Suprapubic skin (tissue), 4 donors: Measurements from ENCODE around the gene TMEM150A. TPM values are rescaled to one million over a fixed set of nuclear protein-coding genes. Genes with fewer than 3 reads are reported as not detected.
A peak's percentile ranks its signal among the peaks of the same experiment; 100 is the strongest.

Experiments
- DNase-seq, 2 donors: peaks; one replicate each; pipeline ENCODE4 v3.0.0-alpha.2; 2019; ENCODE audit warnings: low spot score in 2 of 2
- H3K27ac ChIP-seq: fragments of 200-600 bp; sonication (generic); one replicate; pipeline ENCODE4 v1.5.1; 2019
- H3K27me3 ChIP-seq: fragments of 200-600 bp; sonication (generic); one replicate; pipeline ENCODE4 v1.5.1; 2019
- H3K36me3 ChIP-seq: fragments of 200-600 bp; sonication (generic); one replicate; pipeline ENCODE4 v1.5.1; 2019
- H3K4me1 ChIP-seq: fragments of 200-600 bp; sonication (generic); one replicate; pipeline ENCODE4 v1.5.1; 2019
- H3K4me3 ChIP-seq: fragments of 200-600 bp; sonication (generic); one replicate; pipeline ENCODE4 v1.5.1; 2019; ENCODE audit warnings: mild to moderate bottlenecking
- H3K9me3 ChIP-seq: fragments of 200-600 bp; sonication (generic); one replicate; pipeline ENCODE4 v1.5.1; 2019
- EP300 ChIP-seq: sonication (generic); formaldehyde crosslinking; IDR thresholded peaks from one replicate; pipeline ENCODE4 v1.6.1; 2017; ENCODE audit warnings: antibody characterized with exemption
- POLR2A ChIP-seq, 2 donors: fragments of 450-650 bp; IDR thresholded peaks; one replicate each; pipeline ENCODE4 v1.6.1; 2017; ENCODE audit warnings: antibody characterized with exemption in 2 of 2, mild to moderate bottlenecking in 2 of 2, moderate library complexity in 2 of 2
- POLR2AphosphoS5 ChIP-seq, 3 donors: sonication (generic); formaldehyde crosslinking; IDR thresholded peaks; one replicate each; pipeline ENCODE4 v1.6.1; 2017; ENCODE audit warnings: antibody characterized with exemption in 3 of 3
- WGBS: methylation state at CpG from one replicate; pipeline ENCODE4 v1.1.5; 2018; 5-methylcytosine and 5-hydroxymethylcytosine counted together
- total RNA-seq, 4 donors: library from RNA; depleted of rRNA; stranded (reverse); fragments of >200 nt; gene quantifications; one replicate each; pipeline ENCODE4 v1.1.0, GENCODE V29; 2016
- TF ChIP-seq, protein P1 (sequence below), 2 donors: fragments of 200-600 bp in 1 of 2; fragments of 450-650 bp in 1 of 2; sonication (generic) in 1 of 2; IDR thresholded peaks; one replicate each; pipeline ENCODE4 v1.5.1; 2016 to 2019; ENCODE audit warnings: antibody characterized with exemption in 2 of 2, mild to moderate bottlenecking in 1 of 2, moderate library complexity in 1 of 2

Gene TMEM150A
- total RNA-seq, 4 donors from 2014 or later = 13.1 to 15.0 (median 14.1) TPM

DNA sequence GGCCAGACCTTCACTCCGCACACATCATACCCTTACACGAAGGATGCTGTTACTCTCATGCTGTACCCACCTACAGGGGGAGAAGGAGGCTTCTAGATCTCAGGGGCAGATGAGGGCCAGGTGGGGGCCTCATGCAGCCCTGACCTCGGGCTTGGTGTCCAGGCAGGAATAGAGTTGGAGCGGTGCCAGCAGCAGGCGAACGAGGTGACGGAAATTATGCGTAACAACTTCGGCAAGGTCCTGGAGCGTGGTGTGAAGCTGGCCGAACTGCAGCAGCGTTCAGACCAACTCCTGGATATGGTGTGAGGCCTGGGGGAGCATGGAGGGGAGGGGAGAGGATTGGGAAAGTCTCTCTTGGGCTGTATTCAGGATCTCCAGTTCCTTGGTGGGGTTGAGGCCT is 10.9 kb downstream of the TMEM150A start:
- Histone ChIP-seq H3K4me1 (peaks cover 70% of the 10 kb centered on the region), H3K27me3 (no peaks in the 10 kb centered on the region), H3K4me3 (no peak overlapping the region), H3K27ac (peak overlapping the region; percentile 84), H3K36me3 (no peaks in the 10 kb centered on the region), H3K9me3 (no peaks in the 10 kb centered on the region)
- no peak for DNase-seq
- TF ChIP-seq, protein P1, sequence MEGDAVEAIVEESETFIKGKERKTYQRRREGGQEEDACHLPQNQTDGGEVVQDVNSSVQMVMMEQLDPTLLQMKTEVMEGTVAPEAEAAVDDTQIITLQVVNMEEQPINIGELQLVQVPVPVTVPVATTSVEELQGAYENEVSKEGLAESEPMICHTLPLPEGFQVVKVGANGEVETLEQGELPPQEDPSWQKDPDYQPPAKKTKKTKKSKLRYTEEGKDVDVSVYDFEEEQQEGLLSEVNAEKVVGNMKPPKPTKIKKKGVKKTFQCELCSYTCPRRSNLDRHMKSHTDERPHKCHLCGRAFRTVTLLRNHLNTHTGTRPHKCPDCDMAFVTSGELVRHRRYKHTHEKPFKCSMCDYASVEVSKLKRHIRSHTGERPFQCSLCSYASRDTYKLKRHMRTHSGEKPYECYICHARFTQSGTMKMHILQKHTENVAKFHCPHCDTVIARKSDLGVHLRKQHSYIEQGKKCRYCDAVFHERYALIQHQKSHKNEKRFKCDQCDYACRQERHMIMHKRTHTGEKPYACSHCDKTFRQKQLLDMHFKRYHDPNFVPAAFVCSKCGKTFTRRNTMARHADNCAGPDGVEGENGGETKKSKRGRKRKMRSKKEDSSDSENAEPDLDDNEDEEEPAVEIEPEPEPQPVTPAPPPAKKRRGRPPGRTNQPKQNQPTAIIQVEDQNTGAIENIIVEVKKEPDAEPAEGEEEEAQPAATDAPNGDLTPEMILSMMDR (IDR thresholded peaks at IDR 0.05) = no peak
- no peak for TF ChIP-seq POLR2A (IDR thresholded peaks at IDR 0.05)
- no peak for TF ChIP-seq EP300
- no peak for TF ChIP-seq POLR2AphosphoS5 (IDR thresholded peaks at IDR 0.05)
- WGBS = 85% methylated on average over 11 of the region's 12 CpGs

DNA sequence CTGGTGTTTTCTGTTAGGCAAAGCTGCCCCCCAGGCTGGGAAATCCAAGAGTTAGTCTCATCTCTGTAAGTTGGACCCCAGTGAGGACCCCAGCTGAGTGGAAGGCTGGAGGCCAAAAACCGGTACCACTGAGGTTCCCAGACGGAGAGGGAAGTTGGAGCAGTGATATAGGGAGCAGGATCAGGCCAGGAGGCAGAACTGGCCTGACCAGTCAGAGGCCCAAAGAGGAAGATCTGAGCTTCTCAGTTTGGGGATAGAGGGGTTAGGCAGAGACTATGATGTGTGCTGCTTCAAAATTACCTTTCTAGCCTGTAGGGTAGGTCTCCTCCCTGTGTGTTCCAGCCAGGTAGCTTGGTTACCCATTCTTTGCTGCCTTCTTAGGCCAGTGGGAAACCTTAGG is 11.5 kb downstream of the TMEM150A start:
- Histone ChIP-seq H3K27me3 (no peaks in the 10 kb centered on the region), H3K27ac (peak overlapping the region; percentile 84), H3K9me3 (no peaks in the 10 kb centered on the region), H3K4me1 (peaks cover 70% of the 10 kb centered on the region), H3K36me3 (no peaks in the 10 kb centered on the region), H3K4me3 (no peak overlapping the region)
- no peak for DNase-seq
- 86% methylated on average over 2 of the region's 2 CpGs for WGBS
- no peak for TF ChIP-seq POLR2AphosphoS5 (IDR thresholded peaks at IDR 0.05)
- no peak for TF ChIP-seq POLR2A (IDR thresholded peaks at IDR 0.05)
- TF ChIP-seq EP300 = no peak
- TF ChIP-seq, protein P1 (IDR thresholded peaks at IDR 0.05) = no peak

GRCh38 chr2:85589982-85590791 is 12.3 kb downstream of the TMEM150A start:
- Histone ChIP-seq H3K36me3 (no peaks in the 10 kb centered on the region), H3K27me3 (no peaks in the 10 kb centered on the region), H3K4me3 (no peak overlapping the region), H3K9me3 (no peaks in the 10 kb centered on the region), H3K27ac (peak overlapping the region; percentile 84), H3K4me1 (peaks cover 77% of the 10 kb centered on the region)
- no peak for DNase-seq
- 54% methylated on average over 7 of the region's 7 CpGs for WGBS
- TF ChIP-seq POLR2AphosphoS5 (IDR thresholded peaks at IDR 0.05) (peak in 1 of 3 donors; percentile 15), EP300 (no peak)

GRCh38 chr2:85589181-85589580 is 13.3 kb downstream of the TMEM150A start:
- Histone ChIP-seq H3K9me3 (no peaks in the 10 kb centered on the region), H3K27me3 (no peaks in the 10 kb centered on the region), H3K36me3 (no peaks in the 10 kb centered on the region), H3K27ac (peak overlapping the region; percentile 84), H3K4me1 (peaks cover 78% of the 10 kb centered on the region), H3K4me3 (no peak overlapping the region)
- TF ChIP-seq EP300 = no peak
- TF ChIP-seq POLR2A (IDR thresholded peaks at IDR 0.05) = no peak
- TF ChIP-seq, protein P1 (IDR thresholded peaks at IDR 0.05) = no peak
- no peak for TF ChIP-seq POLR2AphosphoS5 (IDR thresholded peaks at IDR 0.05)
- WGBS = 67% methylated on average over 4 of the region's 4 CpGs
- DNase-seq = no peak

GRCh38 chr2:85588645-85589044 is 13.9 kb downstream of the TMEM150A start:
- no peaks in the 10 kb centered on the region for H3K27me3 ChIP-seq
- H3K4me3 ChIP-seq = no peak overlapping the region
- H3K9me3 ChIP-seq = no peaks in the 10 kb centered on the region
- 79% methylated on average over 4 of the region's 4 CpGs for WGBS
- H3K4me1 ChIP-seq = peaks cover 83% of the 10 kb centered on the region
- H3K36me3 ChIP-seq = no peaks in the 10 kb centered on the region
- peak overlapping the region; percentile 84 for H3K27ac ChIP-seq
- no peak for DNase-seq
- TF ChIP-seq POLR2A (IDR thresholded peaks at IDR 0.05) (no peak), POLR2AphosphoS5 (IDR thresholded peaks at IDR 0.05) (no peak), EP300 (no peak)
- TF ChIP-seq, protein P1 (IDR thresholded peaks at IDR 0.05) = no peak
